ENCODE data around the gene ZNF430.
A peak's percentile ranks its signal among the peaks of the same experiment; 100 is the strongest.
"Not testable (repeated sequence)": the region's sequence is repeated elsewhere in the genome, so short reads cannot be mapped to it uniquely, and the experiment has no call there.

Gene ZNF430

DNA sequence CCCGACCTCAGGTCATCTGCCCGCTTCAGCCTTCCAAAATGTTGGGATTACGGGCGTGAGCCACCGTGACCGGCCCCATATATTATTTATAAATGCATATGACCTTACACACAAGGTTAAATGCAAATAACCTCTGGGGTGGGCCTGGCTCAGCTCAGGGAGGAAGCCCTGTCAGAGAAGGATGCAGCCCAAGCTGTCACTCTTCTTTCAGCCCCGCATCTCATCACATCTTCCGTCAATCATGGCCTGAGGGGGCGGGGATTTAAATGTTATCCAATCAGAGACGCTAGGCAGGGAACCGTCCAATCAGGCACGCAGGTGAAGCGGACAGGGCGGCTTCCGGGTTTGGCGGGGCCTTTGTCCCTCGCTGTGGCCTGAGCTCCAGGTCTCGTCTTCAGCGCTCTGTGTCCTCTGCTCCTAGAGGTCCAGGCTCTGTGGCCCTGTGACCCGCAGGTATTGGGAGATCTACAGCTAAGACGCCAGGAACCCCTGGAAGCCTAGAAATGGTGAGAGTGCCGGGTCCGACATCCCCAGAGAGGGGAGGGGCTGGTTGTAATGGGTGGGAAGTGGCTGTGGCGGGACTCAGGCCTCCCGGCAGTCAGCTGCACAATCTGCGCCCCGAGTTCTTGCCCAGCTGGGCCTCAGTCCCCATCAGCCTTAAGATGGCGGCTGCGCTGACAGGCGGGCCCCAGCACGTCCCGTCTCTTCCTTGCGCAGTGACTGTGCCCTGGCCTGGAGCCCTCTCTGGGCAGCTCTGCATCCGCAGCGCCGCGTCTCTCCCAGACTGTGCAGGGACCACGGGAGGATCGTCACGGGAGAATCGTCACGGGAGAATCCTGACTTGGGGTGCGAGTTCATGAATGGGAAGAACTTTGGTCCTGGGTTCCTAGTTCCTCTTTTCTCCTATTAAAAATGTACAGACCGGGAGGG is at the start of gene ZNF430:
Gene ZNF430, plus strand, starts transcription at position 360 of the 930 bp plus-strand sequence. Its CDS starts 144 bp downstream, at position 504.
- peak; percentile 85 to 93 (median 91) for DNase-seq (ENCODE audit: low read depth in 3 of 3)

DNA sequence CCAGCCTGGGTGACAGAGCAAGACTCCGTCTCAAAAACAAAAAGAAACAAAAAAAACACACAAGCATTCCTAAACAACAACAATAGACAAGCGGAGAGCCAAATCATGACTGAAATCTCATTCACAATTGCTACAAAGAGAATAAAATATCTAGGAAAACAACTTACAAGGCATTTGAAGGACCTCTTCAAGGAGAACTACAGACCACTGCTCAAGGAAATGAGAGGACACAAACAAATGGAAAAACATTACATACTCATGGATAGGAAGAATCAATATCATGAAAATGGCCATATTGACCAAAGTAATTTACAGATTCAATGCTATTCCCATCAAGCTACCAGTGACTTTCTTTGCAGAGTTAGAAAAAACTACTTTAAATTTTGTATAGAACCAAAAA is 27.7 kb upstream of the ZNF430 start:
- not testable (repeated sequence) for DNase-seq (ENCODE audit: low read depth in 3 of 3)

DNA sequence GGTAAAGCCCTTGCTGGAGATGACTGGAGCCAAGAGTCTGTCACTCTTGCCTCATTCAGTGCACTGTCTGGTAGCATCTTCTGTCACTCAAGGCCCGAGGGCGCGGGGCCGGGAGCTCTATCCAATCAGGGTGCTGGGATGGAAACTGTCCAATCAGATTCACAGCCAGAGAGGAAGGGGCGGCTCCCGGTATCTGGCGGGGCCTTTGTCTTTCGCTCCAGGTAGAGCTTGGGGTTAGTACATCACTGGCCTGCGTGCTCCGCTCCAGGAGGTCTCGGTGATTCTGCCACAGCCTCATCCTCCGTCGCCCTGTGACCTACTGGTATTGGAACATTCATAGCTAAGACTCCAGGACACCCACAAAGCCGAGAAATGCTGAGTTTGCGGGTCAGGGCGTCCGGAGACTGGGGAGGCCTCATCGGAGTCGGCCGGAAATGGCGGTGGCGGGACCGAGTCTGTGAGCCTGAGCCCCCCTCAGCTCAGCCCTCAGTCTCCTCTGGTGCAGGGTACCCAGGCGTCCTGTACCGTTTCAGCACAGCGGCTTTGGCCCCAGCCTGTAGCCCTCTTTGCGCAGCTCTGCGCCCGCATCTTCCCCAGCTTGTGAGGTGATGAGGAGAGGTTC is 20.6 kb upstream of the ZNF430 start:
- DNase-seq (ENCODE audit: low read depth in 3 of 3): peak; percentile 75 to 88 (median 81)

DNA sequence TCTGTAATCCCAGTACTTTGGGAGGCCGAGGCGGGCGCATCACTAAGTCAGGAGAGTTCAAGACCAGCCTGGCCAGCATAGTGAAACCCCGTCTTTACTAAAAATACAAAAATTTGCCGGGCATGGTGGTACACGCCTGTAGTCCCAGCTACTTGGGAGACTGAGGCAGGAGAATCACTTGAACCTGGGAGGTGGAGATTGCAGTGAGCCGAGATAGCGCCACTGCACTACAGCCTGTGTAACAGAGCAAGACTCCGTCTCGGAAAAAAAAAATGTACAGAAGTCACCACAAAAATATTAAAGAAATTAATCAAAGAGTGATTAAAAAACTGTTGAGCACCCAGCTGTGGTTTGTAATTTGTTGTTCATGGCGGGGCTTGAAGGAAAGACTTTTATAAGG is 781 bp downstream of the ZNF430 start:
- DNase-seq (ENCODE audit: low read depth in 3 of 3): not testable (repeated sequence)

DNA sequence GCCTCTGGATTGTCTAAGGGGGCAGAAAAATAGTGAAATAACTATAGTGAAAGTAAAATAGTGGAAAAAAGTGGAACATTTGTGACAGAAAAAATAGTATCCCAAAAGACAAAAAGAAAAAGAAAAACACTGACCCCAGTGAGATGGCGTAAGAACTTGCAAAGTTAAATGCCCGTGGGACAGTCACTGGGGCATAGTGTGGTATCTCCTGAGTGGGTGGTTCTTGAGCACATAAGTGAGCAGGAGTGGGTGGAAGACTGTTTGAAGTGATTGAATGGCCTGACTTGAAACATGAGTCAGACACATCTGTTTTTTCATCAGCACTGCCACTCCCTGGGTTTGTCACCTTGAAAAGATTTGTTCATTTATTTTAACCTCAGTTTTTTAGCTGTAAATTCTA is 2.5 kb downstream of the ZNF430 start:
- no peak for DNase-seq (ENCODE audit: low read depth in 3 of 3)

DNA sequence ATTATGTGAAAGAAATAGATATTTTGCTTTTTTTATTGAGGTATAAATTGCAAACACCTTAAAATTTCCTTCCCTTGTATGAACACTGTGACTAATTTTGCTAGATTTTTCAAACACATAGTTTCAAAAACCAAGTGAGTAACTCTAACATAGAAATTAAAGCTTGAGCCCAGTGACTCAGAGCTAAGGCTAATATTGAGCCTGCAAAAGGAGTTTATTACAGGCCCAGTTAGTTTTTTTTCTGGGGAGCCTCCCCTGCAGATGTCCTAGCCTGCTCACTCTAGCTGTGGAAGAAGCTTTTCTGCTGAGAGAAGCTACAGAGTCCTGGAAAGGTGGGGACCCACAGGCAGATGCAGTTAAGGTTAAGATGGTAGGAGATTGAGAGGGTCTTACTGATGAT is 3.4 kb downstream of the ZNF430 start:
- DNase-seq (ENCODE audit: low read depth in 3 of 3): no peak

DNA sequence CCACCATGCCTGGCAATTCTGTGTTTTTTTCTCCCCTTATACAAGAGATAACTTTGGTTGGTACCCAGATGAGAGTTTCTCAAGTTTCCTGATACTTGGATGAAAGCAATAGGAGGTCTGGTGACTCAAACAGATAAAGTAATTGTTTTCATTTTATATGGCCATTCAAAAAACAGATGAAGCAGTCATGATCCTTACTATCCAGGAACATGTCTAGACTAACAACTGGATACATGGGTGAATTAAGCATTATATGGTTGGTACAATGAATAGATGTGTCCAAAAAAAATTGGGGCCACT is 8.5 kb downstream of the ZNF430 start:
- DNase-seq (ENCODE audit: low read depth in 3 of 3): no peak

DNA sequence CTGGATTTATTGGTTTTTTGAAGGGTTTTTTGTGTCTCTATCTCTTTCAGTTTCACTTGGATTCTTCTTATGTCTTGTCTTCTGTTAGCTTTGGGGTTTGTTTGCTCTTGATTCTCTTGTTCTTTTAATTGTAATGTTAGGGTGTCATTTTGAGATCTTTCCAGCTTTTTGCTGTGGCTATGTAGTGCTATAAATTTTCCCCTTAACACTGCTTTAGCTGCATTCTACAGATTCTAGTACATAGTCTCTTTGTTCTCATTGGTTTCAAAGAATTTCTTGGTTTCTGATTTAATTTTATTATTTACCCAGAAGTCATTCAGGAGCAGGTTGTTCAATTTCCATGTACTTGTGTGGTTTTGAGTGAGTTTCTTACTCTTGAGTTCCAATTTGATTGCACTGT is 24.6 kb downstream of the ZNF430 start:
- DNase-seq (ENCODE audit: low read depth in 3 of 3): no peak

DNA sequence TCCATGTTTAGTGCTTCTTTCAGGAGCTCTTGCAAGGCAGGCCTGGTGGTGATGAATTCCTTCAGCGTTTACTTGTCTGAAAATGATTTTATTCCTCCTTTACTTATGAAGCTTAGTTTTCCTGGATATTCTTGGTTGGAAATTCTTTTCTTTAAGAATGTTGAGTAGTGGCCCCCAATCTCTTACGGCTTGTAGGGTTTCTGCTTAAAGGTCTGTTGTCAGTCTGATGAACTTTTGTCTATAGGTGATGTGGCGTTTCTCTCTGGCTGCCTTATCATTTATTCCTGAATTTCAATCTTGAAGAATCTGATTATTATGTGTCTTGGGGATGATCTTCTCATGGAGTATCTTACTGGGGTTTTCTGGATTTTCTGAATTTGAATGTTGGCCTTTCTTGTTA is 26.0 kb downstream of the ZNF430 start:
- no peak for DNase-seq (ENCODE audit: low read depth in 3 of 3)

DNA sequence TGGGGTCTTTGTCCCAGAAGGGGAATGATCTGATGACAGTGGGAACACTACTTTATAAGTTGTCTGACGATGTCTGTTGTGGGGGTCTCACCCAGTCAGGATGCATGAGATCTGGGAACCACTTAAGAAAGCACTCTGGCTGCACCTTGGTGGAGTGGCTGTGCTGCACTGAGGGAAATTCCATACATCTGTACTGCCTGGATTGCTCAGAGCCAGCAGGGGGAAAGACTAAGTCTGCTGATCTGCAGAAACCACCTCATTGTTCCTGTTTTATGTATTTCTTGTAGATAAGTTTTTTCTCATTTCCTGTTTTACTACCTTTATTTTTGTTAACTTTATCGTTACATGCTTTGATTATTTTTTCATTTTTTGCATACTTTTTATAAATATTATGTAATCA is 27.3 kb downstream of the ZNF430 start:
- DNase-seq (ENCODE audit: low read depth in 3 of 3): no peak

DNA sequence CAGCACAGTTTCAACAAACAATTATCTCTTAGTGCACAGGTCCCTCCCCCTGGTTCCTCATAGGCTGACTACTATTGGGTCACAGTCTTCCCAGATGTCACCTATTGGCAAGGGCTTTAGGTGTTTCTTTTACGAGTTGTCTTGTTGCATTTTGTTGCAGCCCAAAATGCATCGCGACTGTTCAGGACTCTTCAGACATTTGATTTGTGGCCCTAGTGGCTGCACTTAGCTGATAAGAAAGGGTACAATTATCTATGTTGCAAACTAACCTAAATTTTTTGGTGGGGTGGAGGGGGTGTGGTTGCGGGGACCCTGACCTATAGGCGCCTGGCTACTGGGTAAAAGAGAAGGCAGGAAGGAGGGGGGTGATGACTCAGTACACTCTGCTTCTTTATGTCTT is 32.4 kb downstream of the ZNF430 start:
- DNase-seq (ENCODE audit: low read depth in 3 of 3): no peak

DNA sequence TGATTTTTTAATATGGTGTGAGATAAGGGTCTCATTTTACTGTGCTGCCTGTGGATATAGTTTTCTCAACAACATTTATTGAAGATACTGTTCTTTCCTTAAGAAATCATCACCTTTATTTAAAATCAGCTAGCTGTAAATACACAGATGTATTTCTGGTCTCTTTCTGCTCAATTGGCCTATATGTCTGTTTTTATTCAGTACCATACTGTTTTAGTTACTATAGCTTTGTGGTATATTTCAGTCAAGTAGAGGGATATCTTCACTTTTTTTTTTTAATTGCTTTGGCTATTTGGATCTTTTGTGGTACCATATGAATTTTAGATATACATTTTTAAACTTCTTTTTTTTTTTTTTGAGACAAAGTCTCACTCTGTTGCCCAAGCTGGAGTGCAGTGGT is 44.9 kb downstream of the ZNF430 start:
- DNase-seq (ENCODE audit: low read depth in 3 of 3): no peak

DNA sequence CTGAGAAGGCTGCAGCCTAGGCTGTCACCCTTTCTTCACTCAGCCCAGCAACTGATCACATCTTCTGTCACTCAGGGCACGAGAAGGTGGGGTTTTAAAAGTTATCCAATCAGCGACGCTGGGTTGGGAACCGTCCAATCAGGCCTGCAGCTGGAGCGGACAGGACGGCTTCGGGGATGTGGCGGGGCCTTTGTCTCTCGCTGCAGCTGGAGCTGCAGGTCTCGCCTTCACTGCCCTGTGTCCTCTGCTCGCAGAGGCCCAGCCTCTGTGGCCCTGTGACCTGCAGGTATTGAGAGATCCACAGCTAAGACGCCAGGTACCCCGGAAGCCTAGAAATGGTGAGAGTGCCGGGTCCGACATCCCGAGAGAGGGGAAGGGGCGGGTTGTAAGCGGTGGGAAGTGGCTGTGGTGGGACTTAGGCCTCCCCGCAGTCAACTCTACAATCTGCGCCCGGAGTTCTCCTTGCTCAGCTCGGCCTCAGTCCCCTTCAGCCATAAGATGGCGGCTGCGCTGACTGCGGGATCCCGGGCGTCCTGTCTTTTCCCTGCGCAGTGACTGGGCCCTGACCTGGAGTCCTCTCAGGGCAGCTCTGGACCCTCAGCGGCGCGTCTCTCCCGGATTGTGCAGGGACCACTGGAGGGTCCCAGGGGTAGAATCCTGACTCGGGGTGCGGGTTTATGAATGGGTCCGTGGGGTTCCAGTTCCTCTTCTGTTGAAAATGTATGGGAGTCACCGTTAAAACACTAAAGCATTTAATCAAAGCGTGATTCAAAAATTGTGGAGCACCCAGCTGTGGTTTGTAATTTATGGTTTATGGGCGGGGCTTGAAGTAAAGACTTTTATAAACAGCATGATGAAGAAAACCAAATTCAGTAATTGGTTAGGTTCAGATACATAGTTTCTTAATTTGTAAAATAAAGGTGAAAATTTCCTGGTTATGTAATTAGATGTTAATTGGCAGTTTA is 61.8 kb downstream of the ZNF430 start, which contains the start of gene ZNF714:
Gene ZNF714, plus strand, starts transcription at position 193 of the 965 bp plus-strand sequence. CDS start 16,066 bp downstream, outside the sequence.
- DNase-seq (ENCODE audit: low read depth in 3 of 3): peak; percentile 68 to 76 (median 70)

DNA sequence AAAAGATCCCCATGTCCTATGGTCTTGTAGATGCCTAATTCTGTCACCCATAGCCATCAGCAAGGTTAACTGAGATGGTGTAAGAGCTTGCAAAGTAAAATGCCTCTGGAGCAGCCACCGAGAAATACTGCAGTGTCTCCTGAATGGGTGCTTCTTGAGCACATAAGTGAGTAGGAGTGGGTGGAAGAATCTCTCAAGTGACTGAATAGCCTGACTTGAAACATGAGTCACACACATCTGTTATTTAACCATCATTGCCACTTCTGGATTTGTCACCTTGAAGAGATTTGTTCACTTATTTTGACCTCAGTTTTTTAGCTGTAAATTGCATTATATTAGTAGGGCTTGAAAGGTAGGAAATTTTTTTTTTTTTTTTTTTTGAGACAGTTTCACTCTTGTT is 63.9 kb downstream of the ZNF430 start:
- DNase-seq (ENCODE audit: low read depth in 3 of 3): no peak

DNA sequence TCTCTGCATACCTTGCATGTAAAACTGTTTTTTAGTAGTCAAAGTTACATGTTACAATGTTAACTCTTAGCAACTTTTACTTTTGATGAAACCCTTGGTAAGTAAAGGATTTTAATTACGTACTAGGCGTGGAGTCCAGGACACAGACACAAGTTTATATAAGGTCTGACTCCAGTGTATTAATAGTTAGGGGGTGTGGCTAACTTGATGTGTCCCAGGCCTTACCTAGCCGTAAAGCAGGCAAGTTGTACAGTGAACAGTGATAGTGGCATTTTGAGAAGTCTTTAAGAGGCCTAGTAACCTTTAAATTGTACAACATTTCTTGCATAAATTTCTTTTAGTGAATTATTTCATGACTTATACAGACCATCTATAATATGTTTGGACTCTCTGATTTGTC is 67.4 kb downstream of the ZNF430 start:
- DNase-seq (ENCODE audit: low read depth in 3 of 3): no peak

DNA sequence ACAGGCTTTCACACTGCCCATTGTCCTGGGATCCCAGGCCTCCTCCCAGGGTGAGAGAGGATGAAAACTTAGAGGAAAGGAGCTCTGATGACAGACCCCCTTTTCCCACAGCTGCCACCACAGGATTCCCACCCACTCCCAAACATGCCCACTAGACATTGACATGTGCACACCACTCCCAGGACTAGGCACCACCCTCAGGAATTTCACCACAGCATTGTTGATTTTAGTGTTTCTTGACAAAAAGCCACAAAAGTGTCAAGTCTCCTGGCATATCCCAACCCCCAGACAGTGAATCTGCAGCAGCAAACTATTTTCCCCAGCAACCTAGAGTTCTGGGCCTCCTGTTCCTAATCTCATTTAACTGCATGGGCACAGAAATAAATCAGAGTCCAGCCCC is 71.7 kb downstream of the ZNF430 start:
- DNase-seq (ENCODE audit: low read depth in 3 of 3): no peak

DNA sequence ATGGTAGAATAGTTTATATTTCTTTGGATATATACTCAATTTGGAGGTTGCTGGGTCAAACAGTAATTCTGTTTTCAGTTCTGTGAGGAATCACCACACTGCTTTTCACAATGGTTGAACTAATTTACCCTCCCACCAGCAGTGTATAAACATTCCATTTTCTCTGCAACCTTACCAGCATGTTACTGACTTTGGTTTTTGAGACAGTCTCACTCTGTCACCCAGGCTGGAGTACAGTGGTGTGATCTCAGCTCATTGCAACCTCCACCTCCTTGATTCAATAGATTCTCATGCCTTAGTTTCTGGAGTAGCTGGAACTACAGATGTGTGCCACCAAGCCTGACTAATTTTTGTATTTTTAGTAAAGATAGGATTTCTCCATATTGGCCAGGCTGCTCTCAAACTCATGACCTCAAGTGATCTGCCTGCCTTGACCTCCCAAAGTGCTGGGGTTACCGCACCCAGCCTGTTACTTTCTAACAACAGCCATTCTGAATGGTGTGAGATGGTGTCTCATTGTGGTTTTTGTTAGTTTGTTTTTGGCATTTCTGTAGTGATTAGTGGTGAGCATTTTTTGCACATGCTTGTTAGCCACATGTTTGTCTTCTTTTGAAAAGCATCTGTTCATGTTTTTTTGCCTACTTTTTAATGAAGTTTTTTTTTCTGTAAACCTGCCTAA is 74.0 kb downstream of the ZNF430 start:
- no peak for DNase-seq (ENCODE audit: low read depth in 3 of 3)

DNA sequence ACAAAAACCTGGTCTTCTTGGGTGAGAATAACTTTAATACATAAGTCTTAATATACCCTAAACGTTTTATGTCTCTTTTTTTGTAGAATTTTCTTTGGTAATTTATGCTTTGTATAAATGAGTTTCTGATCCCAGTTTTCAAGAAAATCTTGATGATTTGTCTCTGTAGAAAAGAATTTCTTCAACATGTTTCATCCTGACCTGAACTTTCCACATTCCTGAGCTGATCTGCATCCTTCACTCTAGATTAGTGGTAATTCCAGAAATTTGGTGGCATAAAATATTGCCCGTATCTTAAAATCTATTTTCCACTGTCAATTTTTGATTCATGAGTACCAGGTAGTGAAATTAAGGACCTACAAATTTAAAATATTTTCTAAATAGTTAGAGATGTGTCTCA is 77.8 kb downstream of the ZNF430 start:
- no peak for DNase-seq (ENCODE audit: low read depth in 3 of 3)

DNA sequence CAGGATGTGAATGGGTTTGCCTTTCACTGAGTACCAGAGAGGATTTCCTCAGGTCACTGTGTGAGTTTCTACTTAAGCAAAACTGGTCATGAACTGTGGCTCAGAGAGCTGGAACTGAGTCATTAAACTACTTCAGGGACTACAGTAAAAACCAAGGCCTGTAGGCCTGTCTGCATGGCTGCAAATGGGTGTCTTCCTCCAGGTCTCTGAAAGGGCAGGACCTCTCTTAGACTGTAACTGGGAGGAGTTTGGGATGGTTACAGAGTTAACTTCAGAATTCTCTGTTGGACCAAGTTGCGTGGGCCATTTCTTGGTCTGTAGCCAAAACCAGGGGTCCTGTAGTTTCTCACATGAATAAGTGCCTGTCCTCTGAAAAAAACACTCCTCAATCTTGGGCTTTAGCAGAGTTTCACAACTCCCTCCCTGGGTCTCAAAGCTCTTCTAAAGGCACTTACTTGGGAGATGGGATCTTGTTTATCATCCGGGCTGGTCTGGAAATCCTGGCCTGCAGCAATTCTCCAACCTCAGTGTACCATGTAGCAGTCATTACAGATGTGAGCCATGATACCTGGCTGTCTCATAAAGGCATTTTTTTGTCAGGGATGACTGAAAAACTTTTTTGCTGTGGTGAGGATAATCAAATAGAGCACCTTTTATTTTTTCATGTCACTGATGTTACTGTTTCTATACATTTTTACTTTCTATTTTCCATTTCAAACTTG is 81.2 kb downstream of the ZNF430 start:
- no peak for DNase-seq (ENCODE audit: low read depth in 3 of 3)

DNA sequence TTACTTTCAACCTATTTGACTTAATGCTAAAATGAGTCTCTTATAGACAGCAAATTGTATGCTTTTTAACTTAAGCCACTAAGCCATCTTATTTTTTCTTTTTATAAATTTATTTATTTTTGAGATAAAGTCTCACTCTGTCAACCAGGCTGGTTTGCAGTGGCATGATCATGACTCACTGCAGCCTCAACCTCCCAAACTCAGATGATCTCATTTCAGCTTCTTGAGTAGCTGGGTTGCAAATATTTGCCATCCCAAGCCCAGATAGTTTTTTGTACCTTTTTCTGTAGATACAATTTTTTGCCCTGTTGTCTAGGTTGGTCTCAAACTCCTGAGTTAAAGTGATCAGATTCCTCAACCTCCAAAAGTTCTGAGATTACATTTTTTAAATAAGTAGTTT is 88.7 kb downstream of the ZNF430 start:
- DNase-seq (ENCODE audit: low read depth in 3 of 3): no peak

All from stimulated activated CD4-positive, alpha-beta T cell treated with anti-CD3 and anti-CD28 coated beads, TNF-alpha, amount 100 ng/mL, for 24 hours (primary cell).